ENCODE results near the gene FAF1. TPM values are rescaled to one million over a fixed set of nuclear protein-coding genes. Genes with fewer than 3 reads are reported as not detected.
"Not testable (repeated sequence)": the region's sequence is repeated elsewhere in the genome, so short reads cannot be mapped to it uniquely, and the experiment has no call there.

Gene FAF1
- total RNA-seq, 4 donors from 2014 or later, result 39.7 to 60.6 (median 42.9) TPM

- H3K4me1 ChIP-seq, result peaks cover 0 to 11% (median 4%) of the 10 kb centered on the region in 4 donors
- no peak overlapping the region for H3K4me3 ChIP-seq
- intact Hi-C loops (cut with DNase I), result loop anchor here (10.0 kb wide), 1 partner anchor 258 kb away; no protein-coding TSS in a partner anchor
- H3K36me3 ChIP-seq, result no peaks in the 10 kb centered on the region
- no peak for DNase-seq (ENCODE audit: extremely low spot score)
- no peak overlapping the region for H3K27ac ChIP-seq (replicated peaks in 1 of 4)
- TF ChIP-seq CTCF (IDR thresholded peaks at IDR 0.05), result no peak
- TF ChIP-seq POLR2AphosphoS5 (IDR thresholded peaks at IDR 0.05), result no peak
- TF ChIP-seq EP300 (IDR thresholded peaks at IDR 0.05), result no peak
- TF ChIP-seq POLR2A (IDR thresholded peaks at IDR 0.05; ENCODE audit: low read depth), result no peak
- 62% methylated on average over 2 of the region's 2 CpGs for WGBS
- no peaks in the 10 kb centered on the region for H3K9me3 ChIP-seq
- H3K27me3 ChIP-seq, result no peaks in the 10 kb centered on the region
These were observed 23.7 kb downstream of the FAF1 start for GRCh38 chr1:50936321-50936720.

- H3K27ac ChIP-seq (replicated peaks in 1 of 4); H3K36me3 ChIP-seq; H3K27me3 ChIP-seq; H3K9me3 ChIP-seq; DNase-seq (ENCODE audit: extremely low spot score); H3K4me3 ChIP-seq: not testable (repeated sequence)
- peaks cover 0 to 14% (median 5%) of the 10 kb centered on the region in 4 donors for H3K4me1 ChIP-seq
- intact Hi-C loops (cut with DNase I), result loop anchor here (10.0 kb wide), 1 partner anchor 260 kb away; no protein-coding TSS in a partner anchor
- WGBS, result 85% methylated on average over 2 of the region's 2 CpGs
These were observed 24.8 kb downstream of the FAF1 start for GRCh38 chr1:50935276-50935675.

GRCh38 chr1:50934838-50935237 lies 25.2 kb downstream of the FAF1 start:
- DNase-seq (ENCODE audit: extremely low spot score), result no peak
- Histone ChIP-seq H3K36me3 (no peaks in the 10 kb centered on the region), H3K27ac (replicated peaks in 1 of 4) (no peak overlapping the region), H3K4me3 (no peak overlapping the region), H3K27me3 (no peaks in the 10 kb centered on the region), H3K4me1 (peaks cover 0 to 16% (median 8%) of the 10 kb centered on the region in 4 donors), H3K9me3 (no peaks in the 10 kb centered on the region)
- intact Hi-C loops (cut with DNase I), result loop anchor here (10.0 kb wide), 1 partner anchor 260 kb away; no protein-coding TSS in a partner anchor
- TF ChIP-seq EP300 (IDR thresholded peaks at IDR 0.05) (no peak), POLR2A (IDR thresholded peaks at IDR 0.05; ENCODE audit: low read depth) (no peak)

- H3K4me3 ChIP-seq; H3K27ac ChIP-seq (replicated peaks in 1 of 4); DNase-seq (ENCODE audit: extremely low spot score); H3K9me3 ChIP-seq; H3K27me3 ChIP-seq; H3K36me3 ChIP-seq: not testable (repeated sequence)
- 92% methylated on average over 3 of the region's 3 CpGs for WGBS
- intact Hi-C loops (cut with DNase I), result loop anchor here (10.0 kb wide), 1 partner anchor 261 kb away; no protein-coding TSS in a partner anchor
- H3K4me1 ChIP-seq, result peaks cover 0 to 16% (median 11%) of the 10 kb centered on the region in 4 donors
These were observed 26.3 kb downstream of the FAF1 start for GRCh38 chr1:50933770-50934169.

GRCh38 chr1:50932043-50932442 lies 28.0 kb downstream of the FAF1 start:
- not testable (repeated sequence) for H3K9me3 ChIP-seq; H3K36me3 ChIP-seq; H3K27ac ChIP-seq (replicated peaks in 1 of 4); H3K4me3 ChIP-seq; DNase-seq (ENCODE audit: extremely low spot score); H3K27me3 ChIP-seq
- peaks cover 0 to 16% (median 11%) of the 10 kb centered on the region in 4 donors for H3K4me1 ChIP-seq
- WGBS, result 99% methylated on average over 4 of the region's 4 CpGs
- intact Hi-C loops (cut with DNase I), result loop anchor here (10.0 kb wide), 1 partner anchor 263 kb away; no protein-coding TSS in a partner anchor

GRCh38 chr1:50930965-50931737 lies 28.9 kb downstream of the FAF1 start:
- H3K27ac ChIP-seq (replicated peaks in 1 of 4), result no peak overlapping the region
- H3K4me3 ChIP-seq, result no peak overlapping the region
- no peaks in the 10 kb centered on the region for H3K9me3 ChIP-seq
- no peaks in the 10 kb centered on the region for H3K36me3 ChIP-seq
- 91% methylated on average over 6 of the region's 6 CpGs for WGBS
- TF ChIP-seq CTCF (IDR thresholded peaks at IDR 0.05), result no peak
- TF ChIP-seq EP300 (IDR thresholded peaks at IDR 0.05), result no peak
- TF ChIP-seq POLR2AphosphoS5 (IDR thresholded peaks at IDR 0.05), result no peak
- TF ChIP-seq POLR2A (IDR thresholded peaks at IDR 0.05; ENCODE audit: low read depth), result no peak
- peaks cover 0 to 8% (median 6%) of the 10 kb centered on the region in 4 donors for H3K4me1 ChIP-seq
- no peaks in the 10 kb centered on the region for H3K27me3 ChIP-seq
- DNase-seq (ENCODE audit: extremely low spot score), result no peak
- intact Hi-C loops (cut with DNase I), result loop anchor here (10.0 kb wide), 1 partner anchor 264 kb away; no protein-coding TSS in a partner anchor

All from esophagus muscularis mucosa (tissue), 4 donors.